NT2/D1 (cell line): Measurements from ENCODE around the gene CDK19.

Experiments
- DNase-seq: peaks from one replicate; pipeline ENCODE4 v3.0.0-alpha.2; 2011; ENCODE audit warnings: low read depth, low spot score
- H3K27me3 ChIP-seq: 2 replicates; pipeline ENCODE4 v1.6.0; 2011; ENCODE audit warnings: mild to moderate bottlenecking; ENCODE audit not compliant: insufficient read length, insufficient read depth
- H3K36me3 ChIP-seq: 2 replicates; pipeline ENCODE4 v1.6.1; 2011; ENCODE audit warnings: mild to moderate bottlenecking, low read length, mixed read lengths; ENCODE audit not compliant: insufficient read depth, insufficient read length
- H3K4me1 ChIP-seq: 2 replicates; pipeline ENCODE4 v1.5.1; 2011; ENCODE audit not compliant: insufficient read depth, insufficient read length
- H3K4me3 ChIP-seq: 2 replicates; pipeline ENCODE4 v1.5.1; 2011; ENCODE audit warnings: low read depth; ENCODE audit not compliant: insufficient read length
- H3K9ac ChIP-seq: 2 replicates; pipeline ENCODE4 v1.6.0; 2011; ENCODE audit warnings: low read depth; ENCODE audit not compliant: insufficient read length
- H3K9me3 ChIP-seq: 2 replicates; pipeline ENCODE4 v1.5.1; 2011; ENCODE audit warnings: mild to moderate bottlenecking, low read length; ENCODE audit not compliant: insufficient read depth
- SUZ12 ChIP-seq: IDR thresholded peaks from 2 replicates; pipeline ENCODE4 v1.6.1; 2011; ENCODE audit not compliant: insufficient read length, insufficient read depth; ENCODE audit errors: extremely low read depth
- YY1 ChIP-seq: IDR thresholded peaks from 2 replicates; pipeline ENCODE4 v1.6.1; 2011; ENCODE audit not compliant: insufficient read length, insufficient read depth
- ZNF274 ChIP-seq: IDR thresholded peaks from 2 replicates; pipeline ENCODE4 v1.6.1; 2011; ENCODE audit warnings: mild to moderate bottlenecking, low read depth, low read length

The CDK19 gene

GRCh38 chr6:110786696-110787095 is 28.6 kb downstream of the CDK19 start:
- TF ChIP-seq YY1 (no peak), ZNF274 (no peak), SUZ12 (no peak)
- H3K36me3 ChIP-seq, result no peaks in the 10 kb centered on the region
- no peak for DNase-seq
- peaks cover 8% of the 10 kb centered on the region; the same call in 1 of the 2 replicates for H3K9me3 ChIP-seq
- no peak overlapping the region for H3K4me3 ChIP-seq
- no peaks in the 10 kb centered on the region for H3K4me1 ChIP-seq
- H3K9ac ChIP-seq, result no peak overlapping the region
- H3K27me3 ChIP-seq, result no peaks in the 10 kb centered on the region

- Histone ChIP-seq H3K9me3 (peaks cover 8% of the 10 kb centered on the region; the same call in 1 of the 2 replicates), H3K36me3 (no peaks in the 10 kb centered on the region), H3K4me1 (no peaks in the 10 kb centered on the region), H3K9ac (no peak overlapping the region), H3K4me3 (no peak overlapping the region), H3K27me3 (no peaks in the 10 kb centered on the region)
- no peak for TF ChIP-seq YY1
- no peak for TF ChIP-seq ZNF274
- no peak for TF ChIP-seq SUZ12
- no peak for DNase-seq
Observed at GRCh38 chr6:110786271-110786670, 29.0 kb downstream of the CDK19 start.

GRCh38 chr6:110784610-110784979 is 30.7 kb downstream of the CDK19 start:
- Histone ChIP-seq H3K4me3 (no peak overlapping the region), H3K4me1 (no peaks in the 10 kb centered on the region), H3K9me3 (peaks cover 8% of the 10 kb centered on the region; the same call in 1 of the 2 replicates), H3K9ac (no peak overlapping the region), H3K36me3 (no peaks in the 10 kb centered on the region), H3K27me3 (no peaks in the 10 kb centered on the region)
- no peak for DNase-seq
- TF ChIP-seq SUZ12 (no peak), YY1 (no peak), ZNF274 (no peak)

- Histone ChIP-seq H3K4me3 (no peak overlapping the region), H3K4me1 (no peaks in the 10 kb centered on the region), H3K9me3 (no peaks in the 10 kb centered on the region), H3K27me3 (no peaks in the 10 kb centered on the region), H3K36me3 (no peaks in the 10 kb centered on the region), H3K9ac (no peak overlapping the region)
- TF ChIP-seq ZNF274, result no peak
- TF ChIP-seq YY1, result no peak
- no peak for TF ChIP-seq SUZ12
- no peak for DNase-seq
Observed at GRCh38 chr6:110781522-110782214, 33.6 kb downstream of the CDK19 start.

GRCh38 chr6:110778333-110778732 is 36.9 kb downstream of the CDK19 start:
- Histone ChIP-seq H3K4me3 (no peak overlapping the region), H3K36me3 (no peaks in the 10 kb centered on the region), H3K4me1 (no peaks in the 10 kb centered on the region), H3K9ac (no peak overlapping the region), H3K27me3 (no peaks in the 10 kb centered on the region), H3K9me3 (no peaks in the 10 kb centered on the region)
- DNase-seq, result no peak
- TF ChIP-seq SUZ12, result no peak
- TF ChIP-seq YY1, result no peak
- no peak for TF ChIP-seq ZNF274

- Histone ChIP-seq H3K9ac (no peak overlapping the region), H3K4me3 (no peak overlapping the region), H3K4me1 (no peaks in the 10 kb centered on the region), H3K36me3 (no peaks in the 10 kb centered on the region), H3K9me3 (no peaks in the 10 kb centered on the region), H3K27me3 (no peaks in the 10 kb centered on the region)
- no peak for DNase-seq
- TF ChIP-seq ZNF274 (no peak), YY1 (no peak), SUZ12 (no peak)
Observed at GRCh38 chr6:110777636-110778035, 37.6 kb downstream of the CDK19 start.

GRCh38 chr6:110776413-110776812 is 38.9 kb downstream of the CDK19 start:
- no peak overlapping the region for H3K9ac ChIP-seq
- TF ChIP-seq ZNF274 (no peak), YY1 (no peak), SUZ12 (no peak)
- DNase-seq, result no peak
- no peaks in the 10 kb centered on the region for H3K36me3 ChIP-seq
- H3K4me1 ChIP-seq, result no peaks in the 10 kb centered on the region
- no peaks in the 10 kb centered on the region for H3K27me3 ChIP-seq
- no peaks in the 10 kb centered on the region for H3K9me3 ChIP-seq
- H3K4me3 ChIP-seq, result no peak overlapping the region

GRCh38 chr6:110769923-110770322 is 45.3 kb downstream of the CDK19 start:
- H3K27me3 ChIP-seq, result no peaks in the 10 kb centered on the region
- no peaks in the 10 kb centered on the region for H3K4me1 ChIP-seq
- no peak overlapping the region for H3K9ac ChIP-seq
- H3K4me3 ChIP-seq, result no peak overlapping the region
- DNase-seq, result no peak
- no peaks in the 10 kb centered on the region; the same call in 1 of the 2 replicates for H3K9me3 ChIP-seq
- no peaks in the 10 kb centered on the region for H3K36me3 ChIP-seq
- TF ChIP-seq ZNF274, result no peak
- TF ChIP-seq SUZ12, result no peak
- TF ChIP-seq YY1, result no peak
